Activated CD4-positive, alpha-beta T cell treated with anti-CD3 and anti-CD28 coated beads for 48 hours (primary cell): Measurements from ENCODE around the gene RAB6A.
"Not testable (repeated sequence)": the region's sequence is repeated elsewhere in the genome, so short reads cannot be mapped to it uniquely, and the experiment has no call there.

ENCODE experiments used
- DNase-seq: peaks from one replicate; pipeline ENCODE4 v3.0.0-alpha.2; 2020

Gene RAB6A

DNA sequence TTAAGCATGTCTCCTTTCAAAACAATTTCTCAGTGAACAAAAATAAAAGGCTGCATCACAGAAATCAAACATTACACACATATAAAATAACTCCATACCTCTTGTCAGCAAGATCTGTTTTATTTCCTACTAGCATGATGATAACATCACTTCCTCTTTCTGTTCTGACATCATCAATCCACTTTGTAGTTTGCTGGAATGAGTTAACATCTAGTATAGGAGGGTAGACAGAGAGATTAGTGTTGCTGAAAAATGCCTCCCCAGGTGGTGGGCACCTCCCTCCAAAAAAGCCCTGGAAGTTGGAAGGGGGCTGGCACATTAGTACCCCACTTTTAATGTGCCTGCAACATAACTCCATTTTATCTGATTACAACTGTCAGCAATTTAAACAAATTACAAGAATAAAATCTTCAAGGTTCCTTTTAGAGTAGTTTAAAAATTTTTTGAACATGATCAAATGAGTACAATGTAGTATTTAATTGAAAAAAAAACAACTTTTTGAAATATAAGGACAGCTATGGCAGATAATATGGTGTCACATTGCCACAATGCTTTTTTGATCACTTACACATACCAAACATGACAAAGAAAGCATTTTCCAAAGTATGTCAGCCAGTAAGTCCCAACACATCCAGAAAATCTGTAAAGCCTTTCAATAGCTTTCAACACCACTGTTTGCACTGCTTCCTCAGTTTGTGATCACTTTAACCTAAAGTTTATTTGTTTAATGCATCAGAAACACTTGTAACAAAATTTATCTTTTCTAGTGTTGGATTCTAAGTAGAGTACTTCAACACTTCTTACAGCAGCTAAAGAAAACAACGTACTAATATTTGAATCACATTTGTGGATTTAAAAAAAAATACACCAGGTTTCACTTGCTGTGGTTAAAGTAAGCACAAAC lies 44.5 kb downstream of the RAB6A start:
- DNase-seq: no peak

DNA sequence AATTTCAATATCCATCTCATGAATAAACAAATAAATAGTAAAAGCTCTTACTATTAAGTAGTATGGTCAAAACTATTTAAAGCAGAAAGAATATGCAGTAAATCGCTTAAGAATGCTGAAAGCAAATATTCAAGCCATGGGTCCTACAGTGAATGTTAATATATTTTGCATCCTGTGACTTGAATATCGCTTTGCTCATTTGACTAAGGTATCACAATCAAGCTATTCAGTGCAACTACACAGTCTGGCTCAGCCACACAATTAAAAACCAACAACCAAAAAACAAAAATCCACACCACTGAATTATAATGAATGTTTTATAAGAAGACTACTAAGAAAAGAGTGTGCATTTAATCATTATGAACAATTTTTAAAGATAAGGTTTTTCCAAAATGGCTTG lies 45.3 kb downstream of the RAB6A start:
- no peak for DNase-seq

DNA sequence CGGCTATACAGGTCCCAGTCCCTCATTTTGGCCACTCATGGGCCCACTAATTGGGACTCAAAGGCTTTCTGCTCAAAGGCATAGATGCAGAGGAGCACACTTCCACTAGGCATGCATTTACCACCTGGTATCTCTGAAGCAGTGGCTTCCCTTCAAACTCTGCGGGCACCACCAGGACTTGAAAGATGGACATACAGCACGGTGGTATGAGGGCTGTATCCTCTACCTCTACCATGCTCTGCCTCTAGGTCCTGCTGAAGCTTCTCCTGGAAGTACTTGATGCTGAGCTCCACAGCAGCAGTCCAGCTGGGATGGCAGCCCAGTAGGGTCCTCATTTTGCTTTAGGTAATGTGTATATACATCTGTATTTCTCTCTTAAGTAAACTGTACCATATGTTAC lies 49.9 kb downstream of the RAB6A start:
- no peak for DNase-seq

DNA sequence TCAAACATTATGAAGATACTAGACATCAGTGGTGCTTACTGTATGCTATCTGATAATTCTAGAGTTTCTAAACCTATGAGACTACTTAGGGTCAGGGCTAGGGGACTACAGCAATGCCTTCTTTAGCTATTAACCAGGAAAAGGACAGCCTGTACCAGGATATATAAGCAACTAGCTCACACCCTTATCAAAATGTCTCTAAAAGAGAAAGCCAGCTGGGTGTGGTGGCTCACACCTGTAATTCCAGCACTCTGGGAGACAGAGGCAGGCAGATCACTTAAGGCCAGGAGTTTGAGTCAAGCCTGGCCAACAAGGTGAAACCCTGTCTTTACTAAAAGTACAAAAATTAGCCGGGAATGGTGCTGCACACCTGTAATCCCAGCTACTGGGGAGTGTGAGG lies 55.8 kb downstream of the RAB6A start:
- DNase-seq: no peak

DNA sequence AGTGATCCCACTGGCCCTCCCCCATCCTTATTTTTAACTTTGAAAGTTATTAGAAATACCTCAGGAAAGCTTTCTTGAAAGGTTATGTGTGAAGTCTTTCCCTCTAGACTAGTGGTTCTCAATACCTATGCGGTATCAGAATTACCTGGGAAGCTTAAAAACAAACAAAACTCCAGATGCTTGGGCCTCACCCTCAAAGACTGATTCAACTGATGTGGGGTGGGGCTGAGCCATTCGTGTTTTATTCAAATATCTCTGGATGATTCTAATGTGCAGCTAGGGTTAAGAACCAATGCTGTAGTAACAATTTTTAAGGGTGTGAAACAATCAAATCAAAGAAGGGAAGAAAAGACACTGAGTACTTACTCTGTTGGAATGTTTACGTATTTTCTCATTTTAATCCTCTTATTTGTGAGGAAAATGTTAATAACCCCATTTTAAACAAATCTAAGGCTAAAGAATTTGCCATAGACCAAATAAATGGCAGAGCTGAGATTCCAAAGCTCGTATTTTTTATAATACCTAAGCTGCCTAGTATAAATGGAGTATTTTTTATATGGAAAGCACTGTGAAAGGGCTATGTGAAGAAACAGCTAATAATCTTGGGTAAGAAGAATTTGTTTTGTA lies 66.9 kb downstream of the RAB6A start:
- DNase-seq: no peak

DNA sequence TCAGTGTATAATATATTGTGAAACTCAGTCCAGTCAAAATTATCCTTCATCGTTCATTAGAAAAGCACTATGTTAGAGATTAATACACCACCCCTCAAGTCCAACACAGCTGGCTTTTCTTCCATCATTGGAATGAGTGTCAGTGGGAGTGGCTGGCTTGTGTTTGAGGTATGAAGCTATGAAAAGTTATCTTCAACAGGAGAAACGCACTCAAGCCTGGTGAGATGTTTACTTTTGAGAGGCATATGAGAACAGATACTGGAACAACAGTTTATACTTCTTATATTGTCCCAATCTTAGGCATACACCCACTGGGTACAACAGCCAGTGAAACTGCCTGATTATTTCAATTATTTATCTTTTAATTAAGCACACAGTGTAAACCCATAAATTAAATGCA lies 80.2 kb downstream of the RAB6A start:
- no peak for DNase-seq

DNA sequence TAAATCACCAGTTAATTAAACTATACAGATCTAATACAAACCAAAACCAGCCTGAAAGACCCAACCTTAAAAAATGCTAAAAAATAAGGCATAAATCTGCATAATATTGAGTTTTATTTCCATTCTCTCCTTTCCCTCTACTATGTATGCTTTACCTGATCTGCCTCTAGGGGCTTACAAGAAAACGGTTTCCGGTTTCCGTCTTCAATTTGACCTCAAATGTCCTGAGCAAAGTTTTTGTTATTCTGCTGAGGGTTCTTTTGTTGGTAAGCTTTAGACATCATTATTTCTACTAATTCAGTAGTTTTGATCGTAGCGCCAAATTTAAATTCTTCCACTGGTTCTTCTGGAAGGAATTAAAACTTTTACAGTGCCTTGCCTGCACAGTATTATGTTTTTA lies 84.3 kb downstream of the RAB6A start:
- not testable (repeated sequence) for DNase-seq

DNA sequence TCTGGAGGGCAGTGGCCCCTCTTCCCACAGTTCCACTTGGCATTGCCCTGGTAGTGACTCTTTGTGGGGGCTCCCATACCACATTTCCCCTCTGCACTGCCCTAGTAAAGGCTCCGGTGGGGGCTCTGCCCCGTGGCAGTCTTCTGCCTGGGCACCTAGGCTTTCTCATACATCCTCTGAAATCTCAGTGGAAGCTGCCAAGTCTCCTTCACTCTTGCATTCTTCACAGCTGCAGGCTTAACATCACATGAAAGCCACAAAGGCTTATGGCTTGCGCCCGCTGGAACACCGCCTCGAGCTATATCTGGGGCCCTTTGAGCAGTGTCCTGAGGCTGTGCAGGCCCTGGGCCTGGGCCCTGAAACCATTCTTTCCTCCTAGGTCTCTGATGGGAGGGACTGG lies 89.2 kb downstream of the RAB6A start:
- DNase-seq: no peak

DNA sequence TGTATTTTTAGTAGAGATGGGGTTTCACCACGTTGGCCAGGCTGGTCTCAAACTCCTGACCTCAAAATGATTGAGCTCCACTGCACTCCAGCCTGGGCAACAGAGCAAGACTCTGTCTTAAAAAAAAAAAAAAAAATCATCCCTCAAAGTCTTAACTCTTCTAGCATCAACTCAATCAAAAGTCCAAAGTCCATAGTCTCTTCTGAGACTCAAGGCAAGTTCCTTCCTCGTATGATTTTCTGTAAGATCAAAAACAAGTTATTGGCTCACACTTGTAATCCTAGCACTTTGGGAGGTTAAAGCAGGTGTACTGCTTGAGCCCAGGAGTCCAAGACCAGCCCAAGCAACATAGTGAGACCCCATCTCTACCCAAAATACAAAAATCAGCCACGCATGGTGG lies 90.1 kb downstream of the RAB6A start:
- DNase-seq: no peak

DNA sequence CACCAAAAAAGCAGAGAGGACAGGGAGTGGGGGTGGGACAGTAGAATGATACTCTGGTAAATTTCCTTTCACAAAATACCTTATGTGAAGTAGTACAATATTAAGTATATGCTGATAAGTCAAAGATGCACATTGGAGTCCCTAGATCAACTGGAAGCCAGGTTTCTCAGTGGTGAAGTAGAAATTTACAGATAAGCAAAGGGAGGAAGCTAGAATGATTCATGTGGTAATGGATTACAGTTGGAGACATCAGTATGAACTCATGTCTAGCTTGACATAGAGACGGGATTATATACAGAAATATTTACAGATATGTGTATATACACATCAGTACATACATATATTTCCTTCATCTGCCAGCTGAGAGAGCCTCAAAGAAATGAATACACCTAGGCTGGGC lies 93.0 kb downstream of the RAB6A start:
- DNase-seq: no peak

DNA sequence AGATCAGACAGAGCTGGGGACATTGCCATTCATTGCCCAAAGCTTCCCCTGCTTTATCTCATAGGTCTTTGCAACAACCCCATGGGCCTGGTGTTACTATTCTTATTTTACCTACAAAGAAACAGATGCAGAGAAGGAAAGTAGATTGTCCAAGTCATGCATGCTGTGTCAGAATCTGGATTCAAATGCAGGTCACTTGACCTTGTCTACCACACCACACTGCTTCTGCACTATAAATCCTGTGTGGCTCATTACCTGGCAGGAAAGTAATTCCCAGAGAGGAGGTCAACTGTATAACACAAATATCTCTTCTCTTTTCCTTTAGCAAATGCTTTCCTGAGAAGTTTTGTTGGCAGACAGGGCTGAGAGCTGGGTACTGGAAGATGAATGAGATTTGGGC lies 96.0 kb downstream of the RAB6A start:
- no peak for DNase-seq

DNA sequence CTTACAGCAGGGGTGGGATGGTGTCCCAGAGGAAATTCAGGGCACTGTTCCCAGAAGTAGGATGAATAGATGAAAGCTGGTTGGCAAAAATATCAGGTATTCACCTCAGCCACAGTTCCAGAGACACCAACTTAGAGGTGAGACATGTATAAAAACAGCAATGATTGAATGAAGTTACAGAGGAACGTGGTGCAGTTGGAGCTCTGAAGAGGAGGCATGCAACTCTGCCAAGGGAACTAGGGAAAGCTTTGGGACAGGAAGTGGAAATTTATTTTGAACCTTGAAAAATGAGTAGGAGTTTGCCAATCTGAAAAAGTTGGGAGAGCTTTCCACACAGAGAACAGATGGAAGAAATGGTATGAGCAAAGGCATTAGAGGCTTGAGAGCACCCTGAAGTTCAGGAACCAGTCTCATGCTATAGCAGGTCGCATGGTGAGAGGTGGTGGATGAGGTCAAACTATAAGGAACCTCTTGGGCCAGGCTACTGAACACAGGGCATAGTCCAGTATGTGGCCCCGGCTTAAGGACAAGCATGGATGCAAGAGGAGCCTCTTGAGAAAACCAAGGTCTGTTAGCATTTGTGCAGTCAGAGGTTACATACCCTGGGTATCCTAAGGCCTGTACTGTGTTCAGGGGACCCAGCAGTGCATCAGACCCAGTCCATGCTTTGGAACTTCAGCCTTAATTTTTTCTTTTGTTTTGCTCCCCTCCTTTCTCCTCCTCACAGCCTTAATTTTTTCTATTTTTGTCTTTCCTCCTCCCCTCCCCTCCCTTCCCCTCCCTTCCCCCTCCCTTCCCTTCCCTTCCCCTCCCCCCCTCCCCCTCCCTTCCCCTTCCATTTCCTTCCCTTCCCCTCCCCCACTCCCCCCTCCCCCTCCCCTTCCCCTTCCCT lies 97.0 kb downstream of the RAB6A start:
- DNase-seq: no peak

DNA sequence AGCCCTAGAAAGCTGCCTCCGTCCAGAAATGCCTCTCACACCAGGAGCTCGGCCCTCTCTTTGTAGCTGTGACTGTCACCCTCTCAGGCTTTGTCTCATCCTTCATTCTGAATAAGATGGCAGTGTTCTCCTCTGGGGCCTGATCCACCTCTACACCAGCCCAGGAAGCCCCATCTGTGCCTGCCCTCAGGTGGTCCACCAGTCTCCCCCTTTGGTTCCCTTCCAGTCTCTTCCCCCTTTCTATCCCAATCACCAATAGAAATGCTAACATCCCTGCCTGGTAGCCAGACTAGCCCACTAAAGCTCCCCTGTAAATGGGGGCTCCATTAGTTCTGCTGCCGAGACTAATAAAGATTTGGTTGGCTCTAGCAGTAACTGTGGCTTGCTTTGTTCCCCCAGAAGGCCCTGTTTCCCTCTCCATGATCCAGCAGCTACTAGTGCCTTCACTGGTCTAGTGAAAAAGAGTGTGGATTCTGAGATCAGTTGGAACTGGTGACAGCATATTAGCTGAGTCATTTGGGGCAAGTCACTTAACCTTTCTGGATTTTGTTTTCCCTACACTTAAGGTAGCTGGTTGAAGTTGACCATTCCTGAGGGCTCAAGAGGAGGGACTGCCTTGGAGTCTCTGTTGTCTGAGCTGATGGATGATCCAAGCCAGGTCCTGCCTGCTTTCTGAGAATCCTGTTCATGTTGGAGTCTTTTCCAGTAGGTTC lies 98.3 kb downstream of the RAB6A start:
- DNase-seq: no peak

DNA sequence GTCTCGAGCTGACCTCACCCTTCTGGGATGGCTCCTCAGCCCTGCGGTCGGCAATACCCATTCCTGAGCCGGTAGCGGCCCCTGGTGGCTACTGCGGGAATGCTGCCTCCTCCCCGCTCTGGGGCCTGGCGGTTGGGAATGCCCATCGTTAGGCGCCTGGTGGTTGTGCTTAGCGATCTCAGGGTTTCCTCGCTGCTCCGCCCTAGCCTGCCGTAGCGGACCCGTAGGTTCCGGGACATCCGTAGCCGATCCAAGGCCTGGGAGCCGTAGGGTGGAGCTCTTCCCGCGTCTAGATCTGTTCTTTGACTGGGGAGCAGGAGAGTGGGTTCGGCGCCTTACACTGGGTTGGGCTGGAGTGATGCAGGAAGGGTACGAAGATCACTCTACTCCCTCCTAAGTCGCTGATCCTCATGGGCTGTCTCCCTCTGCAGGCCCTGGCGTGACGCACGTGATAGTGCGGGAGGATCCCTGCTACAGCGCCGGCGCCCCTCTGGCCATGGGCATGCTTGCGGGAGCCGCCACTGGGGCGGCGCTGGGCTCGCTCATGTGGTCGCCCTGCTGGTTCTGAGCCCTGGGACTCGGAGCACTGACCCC lies 99.7 kb downstream of the RAB6A start:
- peak; percentile 92 for DNase-seq

DNA sequence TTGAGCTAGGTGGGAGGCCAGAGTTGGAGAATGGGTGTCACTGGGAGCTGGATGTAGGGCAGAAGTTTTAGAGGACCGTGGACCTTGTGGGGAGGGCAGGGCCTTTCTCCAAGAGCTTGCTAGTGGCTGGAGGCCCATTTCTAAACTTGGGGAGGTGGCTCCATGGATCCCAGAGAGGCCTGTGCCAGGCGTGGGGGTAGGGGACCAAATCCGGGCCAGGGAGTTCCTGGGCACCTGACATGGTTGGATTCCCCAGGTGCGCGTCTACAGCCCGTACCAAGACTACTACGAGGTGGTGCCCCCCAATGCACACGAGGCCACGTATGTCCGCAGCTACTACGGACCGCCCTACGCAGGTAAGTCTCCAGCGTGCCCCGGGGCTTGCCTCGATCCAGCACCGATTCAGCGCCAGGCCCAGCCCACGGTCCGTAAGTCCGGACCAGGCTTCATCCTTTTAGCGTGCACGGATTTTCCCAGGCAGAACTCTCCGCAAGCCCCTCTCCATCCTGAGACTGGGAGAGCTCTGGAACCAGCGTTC lies 100.3 kb downstream of the RAB6A start:
- DNase-seq: no peak

DNA sequence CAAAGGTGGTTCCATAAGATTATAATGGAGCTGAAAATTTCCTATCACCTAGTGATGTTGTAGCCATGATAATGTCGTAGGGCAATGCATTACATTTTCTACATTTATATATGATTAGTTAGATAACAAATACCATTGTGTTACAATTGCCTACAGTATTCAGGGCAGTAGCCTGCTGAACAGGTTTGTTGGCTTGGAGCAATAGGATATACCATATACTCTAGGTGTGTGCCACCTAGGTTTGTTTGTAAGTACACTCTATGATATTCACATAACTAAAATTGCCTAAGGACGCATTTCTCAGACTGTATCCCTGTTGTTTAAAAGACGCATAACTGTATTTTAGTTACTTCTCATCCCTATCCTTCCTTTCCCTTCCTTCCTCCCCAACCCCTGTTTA lies 100.9 kb downstream of the RAB6A start:
- DNase-seq: no peak

DNA sequence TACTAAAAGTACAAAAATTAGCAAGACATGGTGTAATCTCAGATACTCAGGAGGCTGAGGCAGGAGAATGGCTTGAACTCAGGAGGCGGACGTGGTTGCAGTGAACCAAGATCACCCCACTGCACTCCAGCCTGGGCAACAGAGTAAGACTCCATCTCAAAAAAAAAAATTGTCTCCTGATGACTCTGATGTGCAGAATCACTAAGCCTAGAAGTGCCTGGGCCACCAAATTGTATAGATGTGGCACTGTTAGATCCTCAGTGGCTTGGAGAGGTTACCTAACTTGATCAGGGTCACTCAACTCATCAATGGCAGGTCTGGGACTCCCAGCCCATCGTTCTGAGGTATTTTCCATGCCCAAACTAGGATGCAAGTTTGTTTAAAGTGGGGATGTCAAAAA lies 103.9 kb downstream of the RAB6A start:
- DNase-seq: no peak

DNA sequence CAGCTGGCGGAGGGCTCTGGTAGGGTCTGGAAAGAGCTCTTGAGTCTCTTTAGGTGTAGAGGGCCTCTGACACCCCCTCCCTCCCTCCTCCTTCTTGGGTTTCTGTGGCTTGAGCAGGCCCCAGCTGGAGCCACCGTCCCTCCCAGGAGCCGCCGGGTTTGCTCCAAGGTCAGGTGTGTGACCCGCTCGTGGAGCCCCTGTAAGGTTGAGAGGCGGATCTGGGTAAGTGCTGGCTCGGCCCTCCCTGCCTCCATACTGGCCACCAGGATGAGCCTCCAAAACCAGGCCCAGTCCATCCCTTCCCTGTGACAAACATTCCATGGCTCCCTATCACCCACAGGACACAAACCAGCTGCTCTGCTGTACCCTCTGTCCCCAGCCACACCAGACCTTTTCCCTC lies 105.2 kb downstream of the RAB6A start:
- DNase-seq: no peak

DNA sequence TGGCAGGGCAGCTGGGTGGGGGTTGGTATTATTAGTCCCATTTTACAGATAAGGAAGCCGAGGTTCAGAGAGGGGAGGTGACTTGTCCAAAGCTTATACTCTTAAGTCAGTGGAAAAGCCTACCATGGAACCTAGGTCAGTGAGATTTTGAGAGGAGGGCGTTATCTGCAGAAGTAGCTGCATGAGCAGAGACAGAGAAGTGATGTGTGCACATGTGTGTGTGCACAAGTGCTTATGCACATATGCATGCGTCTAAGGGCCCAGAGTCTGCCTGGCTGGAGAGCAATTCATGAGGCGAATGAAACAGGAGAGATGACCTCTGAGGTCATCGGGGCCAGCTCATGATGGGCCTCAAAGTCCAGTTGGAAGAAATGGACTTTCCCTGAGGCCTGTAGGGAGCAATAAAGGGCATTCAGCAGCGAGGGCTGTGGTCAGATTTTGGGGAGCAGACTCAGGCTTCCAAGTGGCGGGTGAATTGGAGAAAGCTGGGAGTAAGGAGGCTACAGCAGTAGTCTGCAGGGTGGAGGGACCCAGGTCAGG lies 106.3 kb downstream of the RAB6A start:
- DNase-seq: no peak

DNA sequence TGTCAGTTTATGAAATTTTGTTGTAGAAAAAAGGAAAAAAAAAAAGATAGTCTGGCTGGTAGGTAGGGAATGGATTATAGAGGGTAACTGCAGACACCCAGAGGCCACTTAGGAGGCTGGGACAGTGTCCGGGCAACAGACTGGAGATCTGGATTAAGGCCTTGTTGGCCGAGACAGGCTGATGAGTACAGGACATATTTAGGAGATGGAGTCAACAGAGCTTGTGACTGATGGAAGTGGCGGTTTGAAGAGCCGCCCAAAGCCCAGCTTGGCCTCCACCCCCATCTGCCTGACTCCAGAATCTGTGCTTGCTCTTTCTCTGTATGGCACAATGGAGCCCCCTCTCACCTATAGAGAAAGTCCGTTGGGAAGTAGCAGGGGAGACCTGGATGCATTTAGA lies 106.9 kb downstream of the RAB6A start:
- DNase-seq: no peak

DNA sequence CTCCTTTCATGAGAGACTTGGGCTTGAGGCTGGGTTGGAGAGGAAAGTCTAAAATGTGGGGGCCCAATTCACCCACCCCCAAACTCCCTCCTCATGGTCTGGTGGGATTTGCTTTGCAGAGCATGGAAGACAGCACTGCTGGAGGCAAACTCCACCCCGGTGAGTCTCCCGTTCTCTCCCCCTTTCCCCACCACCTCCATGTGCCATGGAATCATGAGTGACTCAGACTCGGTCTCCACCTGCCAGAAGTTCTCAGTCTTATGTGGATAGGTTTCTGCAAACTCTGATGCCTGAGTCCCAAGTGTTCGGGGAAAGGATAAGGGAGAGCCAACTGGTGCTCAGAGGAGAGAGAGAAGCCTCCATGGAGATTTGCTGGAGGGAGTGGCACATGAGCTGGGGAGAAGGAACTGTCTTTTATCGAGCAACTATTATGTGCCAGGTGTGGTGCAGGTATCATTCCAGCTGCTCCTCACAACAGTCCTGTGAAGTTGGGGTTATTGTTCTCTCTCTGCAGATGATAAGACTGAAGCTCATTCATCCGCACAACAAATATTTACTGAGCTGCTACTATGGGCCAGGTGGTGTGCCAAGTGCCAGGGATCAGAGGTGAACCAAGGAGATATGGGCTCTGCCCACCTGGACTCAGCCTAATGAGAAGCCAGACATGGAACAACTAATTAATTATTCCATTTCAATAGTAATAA lies 107.9 kb downstream of the RAB6A start:
- DNase-seq: no peak
